A673 (cell line): ENCODE results near the gene DNAAF6. TPM values are rescaled to one million over a fixed set of nuclear protein-coding genes. Genes with fewer than 3 reads are reported as not detected.

Experiments used
- BruUV-seq: library from RNA; stranded (reverse); fragments of 400-500 nt; replicated peaks from 2 replicates; lab custom pipeline; 2021; lab: Mats Ljungman, UMichigan
- CTCF ChIA-PET: fragments of 300-600 bp; sonication (Branson Sonifier 250); formaldehyde crosslinking; loops from one replicate; lab custom pipeline; 2022; ENCODE audit warnings: antibody characterized with exemption; lab: Charles Lee
- POLR2A ChIA-PET: fragments of 300-600 bp; sonication (Branson Sonifier 250); formaldehyde crosslinking; loops from one replicate; lab custom pipeline; 2022; ENCODE audit warnings: antibody characterized with exemption; ENCODE audit not compliant: low non-redundant PET; lab: Charles Lee
- DNase-seq: peaks from one replicate; pipeline ENCODE4 v3.0.0-alpha.2; 2015; ENCODE audit warnings: low spot score
- H3K27ac ChIP-seq: fragments of 200-600 bp; sonication (generic); 2 replicates; pipeline ENCODE4 v1.5.1; 2016; ENCODE audit warnings: mixed run types, low read depth, mild to moderate bottlenecking, mixed read lengths, antibody characterized with exemption, low read length; ENCODE audit not compliant: poor library complexity, severe bottlenecking
- H3K27me3 ChIP-seq: fragments of 200-600 bp; sonication (generic); replicated peaks from 2 replicates; pipeline ENCODE4 v1.6.1; 2017; ENCODE audit warnings: mixed run types, low read depth, mild to moderate bottlenecking, mixed read lengths, antibody characterized with exemption, low read length; ENCODE audit not compliant: insufficient read depth, poor library complexity
- H3K36me3 ChIP-seq: fragments of 200-600 bp; sonication (generic); 2 replicates; pipeline ENCODE4 v1.6.1; 2016; ENCODE audit warnings: mixed run types, mild to moderate bottlenecking, mixed read lengths, antibody characterized with exemption, low read length; ENCODE audit not compliant: insufficient read depth, poor library complexity, severe bottlenecking
- H3K4me1 ChIP-seq: fragments of 200-600 bp; sonication (generic); 2 replicates; pipeline ENCODE4 v1.6.1; 2017; ENCODE audit warnings: mixed run types, mild to moderate bottlenecking, mixed read lengths, antibody characterized with exemption, low read length; ENCODE audit not compliant: insufficient read depth, poor library complexity, severe bottlenecking
- H3K4me3 ChIP-seq: fragments of 200-600 bp; sonication (generic); 2 replicates; pipeline ENCODE4 v1.5.1; 2016; ENCODE audit warnings: low read depth, mixed run types, mild to moderate bottlenecking, mixed read lengths, low read length; ENCODE audit not compliant: poor library complexity, severe bottlenecking
- H3K9me3 ChIP-seq: fragments of 200-600 bp; sonication (generic); 2 replicates; pipeline ENCODE4 v1.6.1; 2016; ENCODE audit warnings: mixed run types, low read depth, mild to moderate bottlenecking, mixed read lengths, antibody characterized with exemption, low read length; ENCODE audit not compliant: poor library complexity, severe bottlenecking
- CTCF ChIP-seq: fragments of 300-800, 200-600 bp; sonication (generic); conservative IDR thresholded peaks from 2 replicates; pipeline ENCODE4 v1.5.1; 2017; ENCODE audit warnings: low read depth, mild to moderate bottlenecking, antibody characterized with exemption, low read length, moderate library complexity, mixed read lengths
- EZH2 ChIP-seq: fragments of 200-600 bp; sonication (generic); IDR thresholded peaks from 2 replicates; pipeline ENCODE4 v1.6.1; 2017; ENCODE audit warnings: borderline replicate concordance, low read depth, mild to moderate bottlenecking, mixed read lengths, antibody characterized with exemption, low read length; ENCODE audit not compliant: poor library complexity, severe bottlenecking
- intact Hi-C: fragments of 100-400 bp; cut with micrococcal nuclease; formaldehyde crosslinking; loops from one replicate; pipeline ENCODE4 v1.10.0; 2022; ENCODE audit not compliant: unreplicated experiment
- total RNA-seq: library from RNA; stranded (reverse); gene quantifications from 2 replicates; pipeline ENCODE4 v1.2.3, GENCODE V29; 2021

DNAAF6 gene
- total RNA-seq, 1 experiment from 2014 or later, result not detected

GRCh38 chrX:107213477-107213876 is 7.1 kb downstream of the DNAAF6 start:
- ChIA-PET POLR2A (no interaction called here), CTCF (no interaction called here)
- Histone ChIP-seq H3K4me1 (no peaks in the 10 kb centered on the region), H3K4me3 (no peak overlapping the region), H3K27me3 (peaks cover 5% of the 10 kb centered on the region), H3K36me3 (no peaks in the 10 kb centered on the region), H3K27ac (no peak overlapping the region), H3K9me3 (no peaks in the 10 kb centered on the region)
- DNase-seq, result no peak
- intact Hi-C loops, result no loop called here
- no TSS peak for BruUV-seq
- TF ChIP-seq CTCF (no peak), EZH2 (no peak)

- BruUV-seq, result no TSS peak
- H3K36me3 ChIP-seq, result no peaks in the 10 kb centered on the region
- no peak overlapping the region for H3K27ac ChIP-seq
- ChIA-PET CTCF (no interaction called here), POLR2A (no interaction called here)
- no peak overlapping the region for H3K4me3 ChIP-seq
- no peaks in the 10 kb centered on the region for H3K4me1 ChIP-seq
- no peak for DNase-seq
- no peaks in the 10 kb centered on the region for H3K27me3 ChIP-seq
- H3K9me3 ChIP-seq, result no peaks in the 10 kb centered on the region
- TF ChIP-seq EZH2, result no peak
- no peak for TF ChIP-seq CTCF
- intact Hi-C loops, result no loop called here
Observed at GRCh38 chrX:107226757-107227156, 20.3 kb downstream of the DNAAF6 start.

- no peak for DNase-seq
- ChIA-PET CTCF (no interaction called here), POLR2A (no interaction called here)
- Histone ChIP-seq H3K27ac (no peak overlapping the region), H3K9me3 (no peaks in the 10 kb centered on the region), H3K4me3 (no peak overlapping the region), H3K4me1 (no peaks in the 10 kb centered on the region), H3K27me3 (no peaks in the 10 kb centered on the region), H3K36me3 (no peaks in the 10 kb centered on the region)
- intact Hi-C loops, result no loop called here
- no TSS peak for BruUV-seq
- no peak for TF ChIP-seq CTCF
- TF ChIP-seq EZH2, result no peak
Observed at GRCh38 chrX:107227780-107228485, 21.5 kb downstream of the DNAAF6 start.
